OCI-LY3 (cell line): ENCODE data around the gene SCAF8.

Source experiments
- H2AFZ ChIP-seq: fragments of 200-600, 300-600 bp; shearing (Covaris generic); 2 replicates; pipeline ENCODE4 v1.6.0; 2014; ENCODE audit warnings: antibody characterized with exemption, low read depth, low read length
- H3K27ac ChIP-seq: fragments of 200-600, 300-600 bp; sonication (generic); 2 replicates; pipeline ENCODE4 v1.5.1; 2014; ENCODE audit warnings: mild to moderate bottlenecking, low read length, moderate library complexity, mixed read lengths
- H3K27me3 ChIP-seq: fragments of 200-600, 300-600 bp; sonication (generic); 2 replicates; pipeline ENCODE4 v1.6.1; 2014; ENCODE audit warnings: low read depth, low read length, mixed read lengths
- H3K36me3 ChIP-seq: fragments of 200-600, 300-600 bp; sonication (generic); replicated peaks from 2 replicates; pipeline ENCODE3; 2014; ENCODE audit warnings: low read depth, low read length, mixed read lengths
- H3K4me1 ChIP-seq: fragments of 300-600, 200-600 bp; sonication (generic); 2 replicates; pipeline ENCODE4 v1.6.1; 2014; ENCODE audit warnings: low read length, mixed read lengths
- H3K4me2 ChIP-seq: fragments of 200-600, 300-600 bp; sonication (generic); 2 replicates; pipeline ENCODE4 v1.6.1; 2014; ENCODE audit warnings: low read length, mixed read lengths
- H3K4me3 ChIP-seq: fragments of 300-600, 200-600 bp; sonication (generic); 2 replicates; pipeline ENCODE4 v1.5.1; 2014; ENCODE audit warnings: antibody characterized with exemption, mild to moderate bottlenecking, low read length, moderate library complexity
- H3K79me2 ChIP-seq: fragments of 300-600, 200-600 bp; shearing (Covaris generic); 2 replicates; pipeline ENCODE4 v1.6.1; 2014; ENCODE audit warnings: mild to moderate bottlenecking, low read length, mixed read lengths
- H3K9ac ChIP-seq: fragments of 300-600, 200-600 bp; shearing (Covaris generic); 2 replicates; pipeline ENCODE4 v1.6.0; 2014; ENCODE audit warnings: mild to moderate bottlenecking, low read length, moderate library complexity
- H3K9me3 ChIP-seq: fragments of 200-600, 300-600 bp; shearing (Covaris generic); 2 replicates; pipeline ENCODE4 v1.6.1; 2014; ENCODE audit warnings: low read length, mixed read lengths; ENCODE audit not compliant: insufficient read depth
- H4K20me1 ChIP-seq: fragments of 200-600, 300-600 bp; sonication (generic); 2 replicates; pipeline ENCODE4 v1.6.1; 2016; ENCODE audit warnings: low read length, mixed read lengths; ENCODE audit not compliant: insufficient read depth
- CTCF ChIP-seq: fragments of 200-600, 300-600 bp; sonication (generic); IDR thresholded peaks from 2 replicates; pipeline ENCODE4 v1.5.1; 2014; ENCODE audit warnings: antibody characterized with exemption, low read length, low read depth
- EZH2phosphoT487 ChIP-seq: fragments of 200-600 bp; shearing (Covaris generic); IDR thresholded peaks from 2 replicates; pipeline ENCODE4 v1.6.1; 2018; ENCODE audit warnings: antibody characterized with exemption, mixed run types, low read depth

The SCAF8 gene

GRCh38 chr6:154731296-154732218 is 1.7 kb upstream of the SCAF8 start:
- TF ChIP-seq CTCF (no peak), EZH2phosphoT487 (no peak)
- Histone ChIP-seq H3K27me3 (no peaks in the 10 kb centered on the region), H4K20me1 (peaks cover 22% of the 10 kb centered on the region), H3K4me2 (no peak overlapping the region), H3K4me1 (peaks cover 6% of the 10 kb centered on the region; the same call in 1 of the 2 replicates), H3K9me3 (no peaks in the 10 kb centered on the region), H3K4me3 (no peak overlapping the region), H3K27ac (no peak overlapping the region), H2AFZ (no peak overlapping the region), H3K36me3 (no peaks in the 10 kb centered on the region), H3K9ac (no peak overlapping the region), H3K79me2 (peaks cover 31% of the 10 kb centered on the region)

GRCh38 chr6:154732538-154733182 is 556 bp upstream of the SCAF8 start:
- no peaks in the 10 kb centered on the region for H3K36me3 ChIP-seq
- peak overlapping the region; percentile 51 for H3K27ac ChIP-seq
- H3K4me2 ChIP-seq = peak overlapping the region; percentile 91
- H3K9ac ChIP-seq = peak overlapping the region; percentile 92
- peaks cover 33% of the 10 kb centered on the region for H4K20me1 ChIP-seq
- no peak for TF ChIP-seq CTCF
- TF ChIP-seq EZH2phosphoT487 = no peak
- H2AFZ ChIP-seq = peak overlapping the region; percentile 100
- H3K4me3 ChIP-seq = peak overlapping the region; percentile 88
- H3K9me3 ChIP-seq = no peaks in the 10 kb centered on the region
- no peaks in the 10 kb centered on the region for H3K27me3 ChIP-seq
- peaks cover 42% of the 10 kb centered on the region for H3K79me2 ChIP-seq
- peaks cover 15% of the 10 kb centered on the region for H3K4me1 ChIP-seq

- Histone ChIP-seq H3K9ac (peak overlapping the region; percentile 98), H3K27me3 (no peaks in the 10 kb centered on the region), H4K20me1 (peaks cover 45% of the 10 kb centered on the region), H3K4me2 (peak overlapping the region; percentile 76), H2AFZ (peak overlapping the region; percentile 57; the same call in 1 of the 2 replicates), H3K4me3 (peak overlapping the region; percentile 88), H3K4me1 (peaks cover 26% of the 10 kb centered on the region), H3K36me3 (no peaks in the 10 kb centered on the region), H3K27ac (peak overlapping the region; percentile 76), H3K9me3 (no peaks in the 10 kb centered on the region), H3K79me2 (peaks cover 53% of the 10 kb centered on the region)
- TF ChIP-seq EZH2phosphoT487 (no peak), CTCF (no peak)
Measured at GRCh38 chr6:154733626-154734382, 588 bp downstream of the SCAF8 start.
